Measurements from ENCODE around the gene TLCD3A. TPM values are rescaled to one million over a fixed set of nuclear protein-coding genes. Genes with fewer than 3 reads are reported as not detected.
A peak's percentile ranks its signal among the peaks of the same experiment; 100 is the strongest.
"Not testable (repeated sequence)": the region's sequence is repeated elsewhere in the genome, so short reads cannot be mapped to it uniquely, and the experiment has no call there.

Gene TLCD3A
- total RNA-seq, 2 donors from 2014 or later: 7.3 to 15.9 TPM

- Histone ChIP-seq H3K4me1 (ENCODE audit: control insufficient read depth in 1 of 2, low read depth in 2 of 2) (peaks cover 10 to 21% of the 10 kb centered on the region in 2 donors), H3K4me3 (peak overlapping the region; percentile 79), H3K9me3 (no peaks in the 10 kb centered on the region), H3K27ac (no peak overlapping the region), H3K27me3 (replicated peaks; ENCODE audit: insufficient read depth) (no peaks in the 10 kb centered on the region), H3K36me3 (peaks cover 20% of the 10 kb centered on the region)
- no peak for ATAC-seq (ENCODE audit: insufficient number of reproducible peaks, low FRiP score, low read depth)
- no peak for DNase-seq (ENCODE audit: low spot score)
- TF ChIP-seq, protein P1, sequence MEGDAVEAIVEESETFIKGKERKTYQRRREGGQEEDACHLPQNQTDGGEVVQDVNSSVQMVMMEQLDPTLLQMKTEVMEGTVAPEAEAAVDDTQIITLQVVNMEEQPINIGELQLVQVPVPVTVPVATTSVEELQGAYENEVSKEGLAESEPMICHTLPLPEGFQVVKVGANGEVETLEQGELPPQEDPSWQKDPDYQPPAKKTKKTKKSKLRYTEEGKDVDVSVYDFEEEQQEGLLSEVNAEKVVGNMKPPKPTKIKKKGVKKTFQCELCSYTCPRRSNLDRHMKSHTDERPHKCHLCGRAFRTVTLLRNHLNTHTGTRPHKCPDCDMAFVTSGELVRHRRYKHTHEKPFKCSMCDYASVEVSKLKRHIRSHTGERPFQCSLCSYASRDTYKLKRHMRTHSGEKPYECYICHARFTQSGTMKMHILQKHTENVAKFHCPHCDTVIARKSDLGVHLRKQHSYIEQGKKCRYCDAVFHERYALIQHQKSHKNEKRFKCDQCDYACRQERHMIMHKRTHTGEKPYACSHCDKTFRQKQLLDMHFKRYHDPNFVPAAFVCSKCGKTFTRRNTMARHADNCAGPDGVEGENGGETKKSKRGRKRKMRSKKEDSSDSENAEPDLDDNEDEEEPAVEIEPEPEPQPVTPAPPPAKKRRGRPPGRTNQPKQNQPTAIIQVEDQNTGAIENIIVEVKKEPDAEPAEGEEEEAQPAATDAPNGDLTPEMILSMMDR (IDR thresholded peaks at IDR 0.05): no peak
Measured at GRCh38 chr17:750431-751037, 18.1 kb downstream of the TLCD3A start.

- no peak for DNase-seq (ENCODE audit: low spot score)
- no peak for ATAC-seq (ENCODE audit: insufficient number of reproducible peaks, low FRiP score, low read depth)
- H3K27me3 ChIP-seq (replicated peaks; ENCODE audit: insufficient read depth): no peaks in the 10 kb centered on the region
- H3K36me3 ChIP-seq: peaks cover 11% of the 10 kb centered on the region
- peaks cover 10 to 30% of the 10 kb centered on the region in 2 donors for H3K4me1 ChIP-seq (ENCODE audit: control insufficient read depth in 1 of 2, low read depth in 2 of 2)
- H3K27ac ChIP-seq: peak overlapping the region; percentile 90 to 93
- TF ChIP-seq, protein P1 (IDR thresholded peaks at IDR 0.05): no peak
- no peaks in the 10 kb centered on the region for H3K9me3 ChIP-seq
- peak overlapping the region; percentile 79 for H3K4me3 ChIP-seq
Measured at GRCh38 chr17:751269-752001, 19.0 kb downstream of the TLCD3A start.

DNA sequence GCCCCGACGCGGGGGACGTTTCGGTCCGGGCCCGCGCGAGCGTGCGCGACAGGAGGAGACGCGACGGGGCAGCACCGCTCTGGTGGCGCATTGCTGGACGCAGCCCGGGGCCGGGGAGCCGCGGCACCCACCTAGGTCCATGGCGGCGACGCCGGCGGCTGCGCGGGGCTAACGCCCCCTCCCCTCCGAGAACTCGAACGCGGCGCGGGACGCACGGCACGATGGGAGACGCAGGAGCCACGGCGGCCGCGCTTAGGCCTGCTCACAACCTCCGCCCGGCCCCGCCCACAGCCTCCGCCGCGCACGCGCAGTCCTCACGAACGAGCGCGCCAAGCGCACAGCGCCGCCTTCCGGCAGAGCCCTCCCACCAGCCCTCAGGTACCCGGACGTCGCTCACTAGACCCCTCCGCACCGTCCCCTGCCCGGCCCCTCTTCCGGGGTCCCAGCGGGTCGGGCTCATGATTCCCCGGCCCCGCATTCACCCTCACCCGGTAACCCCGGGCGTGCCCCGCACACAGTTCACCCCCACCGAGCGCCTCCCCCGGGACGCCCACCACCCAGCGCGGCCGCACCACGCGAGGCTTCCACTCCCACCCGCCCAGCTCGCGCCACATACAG is 19.7 kb downstream of the TLCD3A start, which contains the start of gene GEMIN4:
GEMIN4 (minus strand) TSS at position 263 of the 618 bp plus-strand sequence; CDS start at position 141, 122 bp downstream.
- Histone ChIP-seq H3K4me1 (ENCODE audit: control insufficient read depth in 1 of 2, low read depth in 2 of 2) (peaks cover 10 to 32% of the 10 kb centered on the region in 2 donors), H3K4me3 (peak within 1 kb of the TSS; percentile 79), H3K36me3 (peaks cover 4% of the 10 kb centered on the region), H3K27ac (peak within 1 kb of the TSS; percentile 90 to 93), H3K9me3 (no peaks in the 10 kb centered on the region), H3K27me3 (replicated peaks; ENCODE audit: insufficient read depth) (no peaks in the 10 kb centered on the region)
- DNase-seq (ENCODE audit: low spot score) (peak; percentile 70), ATAC-seq (ENCODE audit: insufficient number of reproducible peaks, low FRiP score, low read depth) (peak; percentile 87)
- TF ChIP-seq, protein P1 (IDR thresholded peaks at IDR 0.05): peak; percentile 87

GRCh38 chr17:752620-753219 is 20.3 kb downstream of the TLCD3A start:
- DNase-seq (ENCODE audit: low spot score) (peak; percentile 46), ATAC-seq (ENCODE audit: insufficient number of reproducible peaks, low FRiP score, low read depth) (peak; percentile 46)
- TF ChIP-seq, protein P1 (IDR thresholded peaks at IDR 0.05): no peak
- Histone ChIP-seq H3K4me1 (ENCODE audit: control insufficient read depth in 1 of 2, low read depth in 2 of 2) (peaks cover 10 to 32% of the 10 kb centered on the region in 2 donors), H3K27ac (peak overlapping the region; percentile 90 to 93), H3K36me3 (no peaks in the 10 kb centered on the region), H3K4me3 (peak overlapping the region; percentile 79), H3K9me3 (no peaks in the 10 kb centered on the region), H3K27me3 (replicated peaks; ENCODE audit: insufficient read depth) (no peaks in the 10 kb centered on the region)

GRCh38 chr17:753418-753817 is 21.0 kb downstream of the TLCD3A start:
- peaks cover 10 to 32% of the 10 kb centered on the region in 2 donors for H3K4me1 ChIP-seq (ENCODE audit: control insufficient read depth in 1 of 2, low read depth in 2 of 2)
- no peak for ATAC-seq (ENCODE audit: insufficient number of reproducible peaks, low FRiP score, low read depth)
- no peak for DNase-seq (ENCODE audit: low spot score)
- TF ChIP-seq, protein P1 (IDR thresholded peaks at IDR 0.05): no peak
- no peak overlapping the region for H3K4me3 ChIP-seq
- H3K36me3 ChIP-seq: no peaks in the 10 kb centered on the region
- H3K27me3 ChIP-seq (replicated peaks; ENCODE audit: insufficient read depth): no peaks in the 10 kb centered on the region
- no peaks in the 10 kb centered on the region for H3K9me3 ChIP-seq
- peak overlapping the region; percentile 58 to 93 for H3K27ac ChIP-seq

DNA sequence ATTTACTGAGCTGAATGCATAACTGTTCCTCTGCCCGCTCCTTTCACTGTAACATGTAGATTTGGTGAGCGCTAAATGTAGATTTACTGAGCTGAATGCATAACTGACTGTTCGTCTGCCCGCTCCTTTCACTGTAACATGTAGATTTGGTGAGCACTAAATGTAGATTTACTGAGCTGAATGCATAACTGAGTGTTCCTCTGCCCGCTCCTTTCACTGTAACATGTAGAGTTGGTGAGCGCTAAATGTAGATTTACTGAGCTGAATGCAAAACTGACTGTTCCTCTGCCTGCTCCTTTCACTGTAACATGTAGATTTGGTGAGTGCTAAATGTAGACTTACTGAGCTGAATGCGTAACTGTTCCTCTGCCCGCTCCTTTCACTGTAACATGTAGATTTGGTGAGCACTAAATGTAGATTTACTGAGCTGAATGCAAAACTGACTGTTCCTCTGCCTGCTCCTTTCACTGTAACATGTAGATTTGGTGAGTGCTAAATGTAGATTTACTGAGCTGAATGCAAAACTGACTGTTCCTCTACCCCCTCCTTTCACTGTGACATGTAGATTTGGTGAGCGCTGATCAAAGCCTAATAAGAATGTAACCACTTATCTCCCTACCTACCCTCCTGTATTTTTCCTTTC is 23.0 kb downstream of the TLCD3A start:
- H3K4me3 ChIP-seq: peak overlapping the region; percentile 28
- H3K27ac ChIP-seq: peak overlapping the region; percentile 61 to 73
- ATAC-seq (ENCODE audit: insufficient number of reproducible peaks, low FRiP score, low read depth); H3K9me3 ChIP-seq; DNase-seq (ENCODE audit: low spot score); H3K27me3 ChIP-seq (replicated peaks; ENCODE audit: insufficient read depth): not testable (repeated sequence)
- peaks cover 14% of the 10 kb centered on the region for H3K36me3 ChIP-seq
- H3K4me1 ChIP-seq (ENCODE audit: control insufficient read depth in 1 of 2, low read depth in 2 of 2): peaks cover 10 to 24% of the 10 kb centered on the region in 2 donors
